MCF 10A (cell line): ENCODE results near the gene CTSE. TPM values are rescaled to one million over a fixed set of nuclear protein-coding genes. Genes with fewer than 3 reads are reported as not detected.
"Not testable (repeated sequence)": the region's sequence is repeated elsewhere in the genome, so short reads cannot be mapped to it uniquely, and the experiment has no call there.

Experiments used
- BruUV-seq: library from RNA; stranded (reverse); fragments of 400-500 nt; replicated peaks from 2 replicates; lab custom pipeline; 2021; lab: Mats Ljungman, UMichigan
- CTCF ChIA-PET: fragments of 300-600 bp; sonication (Branson Sonifier 250); formaldehyde crosslinking; extraction: SDS; loops from one replicate; lab custom pipeline; 2021; ENCODE audit warnings: antibody characterized with exemption, inconsistent platforms; lab: Yijun Ruan, JAX
- POLR2A ChIA-PET: fragments of 300-600, 350-650 bp; sonication (Branson Sonifier 250); formaldehyde crosslinking; extraction: SDS; loops from one replicate; lab custom pipeline; 2020; ENCODE audit warnings: antibody characterized with exemption, inconsistent platforms; lab: Yijun Ruan, JAX
- DNase-seq: peaks from one replicate; pipeline ENCODE4 v3.0.0-alpha.2; 2018; ENCODE audit not compliant: unreplicated experiment
- H3K27ac Mint-ChIP-seq: one replicate; pipeline ENCODE4 v1.8.0; 2022; ENCODE audit warnings: mild to moderate bottlenecking, low read depth, mixed read lengths; ENCODE audit not compliant: unreplicated experiment
- H3K27me3 Mint-ChIP-seq: one replicate; pipeline ENCODE4 v1.8.0; 2022; ENCODE audit warnings: mixed read lengths; ENCODE audit not compliant: insufficient read depth, unreplicated experiment
- H3K36me3 Mint-ChIP-seq: one replicate; pipeline ENCODE4 v1.8.0; 2022; ENCODE audit warnings: mild to moderate bottlenecking, moderate library complexity, mixed read lengths; ENCODE audit not compliant: insufficient read depth, unreplicated experiment
- H3K4me1 Mint-ChIP-seq: one replicate; pipeline ENCODE4 v1.8.0; 2022; ENCODE audit warnings: mixed read lengths; ENCODE audit not compliant: insufficient read depth, unreplicated experiment
- H3K4me3 Mint-ChIP-seq: one replicate; pipeline ENCODE4 v1.8.0; 2022; ENCODE audit warnings: mild to moderate bottlenecking, moderate library complexity, mixed read lengths; ENCODE audit not compliant: unreplicated experiment
- H3K9me3 Mint-ChIP-seq: one replicate; pipeline ENCODE4 v1.8.0; 2022; ENCODE audit warnings: mixed read lengths; ENCODE audit not compliant: unreplicated experiment
- intact Hi-C: fragments of 100-400 bp; cut with micrococcal nuclease; formaldehyde crosslinking; loops from 2 replicates; pipeline ENCODE4 v1.14.1; 2022
- total RNA-seq: library from RNA; stranded (reverse); gene quantifications from 2 replicates; pipeline ENCODE4 v1.2.3, GENCODE V29; 2022
- TF ChIP-seq, protein P1 (sequence below): fragments of 200-600 bp; IDR thresholded peaks from one replicate; pipeline ENCODE4 v1.8.0; 2022; ENCODE audit warnings: antibody characterized with exemption, mild to moderate bottlenecking; ENCODE audit not compliant: unreplicated experiment

The CTSE gene
- total RNA-seq, 1 experiment from 2014 or later, result 0.79 TPM

DNA sequence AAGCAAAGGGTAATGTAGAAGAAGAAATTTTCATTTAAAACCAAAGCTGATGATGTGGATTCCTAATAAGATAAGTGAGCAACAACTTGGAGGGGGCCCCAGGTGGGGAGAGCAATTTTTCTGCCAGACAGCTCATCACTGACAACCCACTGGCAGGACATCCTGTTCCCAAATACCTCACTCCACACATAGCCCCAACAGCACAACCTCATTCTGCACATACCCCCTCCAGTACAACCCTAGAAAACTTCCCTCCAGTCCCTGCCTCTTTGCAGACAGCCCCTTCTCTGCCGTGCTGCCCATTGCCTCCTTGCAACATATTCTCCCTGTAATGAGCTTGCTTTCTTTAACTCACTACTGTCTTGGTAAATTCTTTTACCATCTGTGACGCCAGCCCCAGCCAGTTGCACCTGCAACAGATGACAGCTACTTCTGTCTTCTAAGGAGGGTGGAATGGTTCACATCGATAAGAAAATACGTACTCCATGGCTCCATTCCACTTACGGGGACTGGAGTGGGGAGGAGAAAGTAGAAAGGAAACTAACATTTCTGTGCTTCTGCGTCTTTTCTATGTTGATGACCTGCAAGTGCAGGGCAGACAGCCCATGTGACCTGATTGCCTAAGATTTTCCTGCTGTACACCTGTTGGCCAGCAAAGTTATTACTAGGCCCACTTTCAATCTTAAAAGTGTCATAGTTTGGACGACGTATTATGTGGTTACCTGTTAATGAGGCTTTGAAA lies 44.0 kb upstream of the CTSE start:
- H3K27me3 Mint-ChIP-seq, result peaks cover 15% of the 10 kb centered on the region
- H3K4me3 Mint-ChIP-seq, result no peak overlapping the region
- no peaks in the 10 kb centered on the region for H3K9me3 Mint-ChIP-seq
- H3K36me3 Mint-ChIP-seq, result no peaks in the 10 kb centered on the region
- no peak overlapping the region for H3K27ac Mint-ChIP-seq
- intact Hi-C loops, result no loop called here
- POLR2A ChIA-PET, result interaction anchor here (0.6 to 1.1 kb wide), 4 partner anchors 11 to 606 kb away, joined by 3 read pairs; no protein-coding TSS in a partner anchor
- CTCF ChIA-PET, result interaction anchor here (1.1 to 1.5 kb wide), 3 partner anchors 9 to 38 kb away, joined by 3 read pairs; no protein-coding TSS in a partner anchor
- TF ChIP-seq, protein P1, sequence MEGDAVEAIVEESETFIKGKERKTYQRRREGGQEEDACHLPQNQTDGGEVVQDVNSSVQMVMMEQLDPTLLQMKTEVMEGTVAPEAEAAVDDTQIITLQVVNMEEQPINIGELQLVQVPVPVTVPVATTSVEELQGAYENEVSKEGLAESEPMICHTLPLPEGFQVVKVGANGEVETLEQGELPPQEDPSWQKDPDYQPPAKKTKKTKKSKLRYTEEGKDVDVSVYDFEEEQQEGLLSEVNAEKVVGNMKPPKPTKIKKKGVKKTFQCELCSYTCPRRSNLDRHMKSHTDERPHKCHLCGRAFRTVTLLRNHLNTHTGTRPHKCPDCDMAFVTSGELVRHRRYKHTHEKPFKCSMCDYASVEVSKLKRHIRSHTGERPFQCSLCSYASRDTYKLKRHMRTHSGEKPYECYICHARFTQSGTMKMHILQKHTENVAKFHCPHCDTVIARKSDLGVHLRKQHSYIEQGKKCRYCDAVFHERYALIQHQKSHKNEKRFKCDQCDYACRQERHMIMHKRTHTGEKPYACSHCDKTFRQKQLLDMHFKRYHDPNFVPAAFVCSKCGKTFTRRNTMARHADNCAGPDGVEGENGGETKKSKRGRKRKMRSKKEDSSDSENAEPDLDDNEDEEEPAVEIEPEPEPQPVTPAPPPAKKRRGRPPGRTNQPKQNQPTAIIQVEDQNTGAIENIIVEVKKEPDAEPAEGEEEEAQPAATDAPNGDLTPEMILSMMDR, result no peak
- H3K4me1 Mint-ChIP-seq, result peaks cover 9% of the 10 kb centered on the region
- no TSS peak for BruUV-seq
- DNase-seq, result no peak

DNA sequence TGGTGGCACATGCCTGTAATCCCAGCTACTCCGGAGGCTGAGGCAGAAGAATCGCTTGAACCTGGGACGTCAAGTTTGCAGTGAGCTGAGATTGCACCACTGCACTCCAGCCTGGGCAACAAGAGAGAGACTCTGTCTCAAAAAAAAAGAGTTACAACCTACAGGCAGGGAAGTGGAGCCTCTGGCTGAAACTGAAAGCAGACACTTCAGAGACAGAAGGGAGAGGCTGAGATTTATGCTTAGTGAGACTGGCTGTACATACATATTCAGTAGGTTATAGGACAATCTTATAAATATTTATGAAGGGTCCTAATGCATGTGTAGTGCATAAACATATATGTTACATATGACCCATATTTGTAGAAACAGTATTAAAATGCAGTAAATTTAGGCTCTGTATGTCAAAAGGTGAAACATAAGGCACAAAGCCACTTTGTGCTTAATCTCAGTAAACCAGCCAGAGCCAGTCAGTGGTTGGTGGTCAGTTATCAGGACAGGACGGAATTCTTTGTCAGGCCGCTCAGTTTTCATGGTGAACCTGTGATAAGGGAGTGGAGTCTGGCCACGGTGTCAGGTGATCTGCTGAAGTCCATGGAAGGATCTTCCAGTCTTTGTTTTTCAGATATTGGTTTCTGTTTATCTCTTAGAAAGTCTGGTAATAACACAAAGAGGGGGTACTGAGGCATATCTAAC lies 42.9 kb upstream of the CTSE start:
- Mint-ChIP-seq H3K36me3 (no peaks in the 10 kb centered on the region), H3K27ac (no peak overlapping the region), H3K4me3 (no peak overlapping the region), H3K4me1 (peaks cover 9% of the 10 kb centered on the region), H3K27me3 (peaks cover 18% of the 10 kb centered on the region), H3K9me3 (no peaks in the 10 kb centered on the region)
- CTCF ChIA-PET, result interaction anchor here (0.7 to 1.5 kb wide), 4 partner anchors 9 to 1320 kb away, joined by 3 read pairs; no protein-coding TSS in a partner anchor
- POLR2A ChIA-PET, result interaction anchor here (0.8 kb wide), 1 partner anchor 22 kb away, joined by 3 read pairs; no protein-coding TSS in a partner anchor
- intact Hi-C loops, result no loop called here
- BruUV-seq, result no TSS peak
- TF ChIP-seq, protein P1, result no peak
- no peak for DNase-seq

DNA sequence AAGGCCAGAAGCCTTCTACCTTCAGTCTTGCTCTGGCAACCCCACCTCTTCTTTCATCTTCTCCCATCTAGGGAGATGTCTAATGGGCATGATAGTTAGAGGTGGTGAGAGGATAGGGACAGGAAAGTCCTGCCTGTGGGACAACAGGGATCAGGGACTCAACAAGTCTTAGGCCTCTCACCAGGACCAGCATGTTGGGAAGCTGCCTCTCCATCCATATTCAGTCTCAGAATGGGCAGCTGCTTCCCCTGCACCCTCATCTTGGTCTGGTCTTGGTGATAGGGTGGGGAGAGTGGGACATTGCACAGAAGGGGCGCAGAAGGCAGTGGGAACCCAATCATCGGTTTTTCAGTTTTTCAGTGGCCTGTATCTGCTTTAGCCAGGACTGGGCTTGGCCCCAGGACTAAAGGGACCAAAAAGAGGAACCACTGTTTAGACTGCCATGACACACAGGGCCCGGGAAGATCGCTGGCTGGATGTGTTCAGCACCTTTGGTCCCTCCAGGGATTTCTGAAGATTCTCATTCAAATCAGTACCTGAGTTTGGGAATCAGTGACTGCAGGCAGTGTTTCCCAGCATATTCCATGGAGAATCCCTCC lies 42.0 kb upstream of the CTSE start:
- Mint-ChIP-seq H3K9me3 (no peaks in the 10 kb centered on the region), H3K4me1 (peaks cover 9% of the 10 kb centered on the region), H3K27ac (no peak overlapping the region), H3K36me3 (no peaks in the 10 kb centered on the region), H3K4me3 (no peak overlapping the region), H3K27me3 (peaks cover 18% of the 10 kb centered on the region)
- CTCF ChIA-PET, result interaction anchor here (0.7 kb wide), 3 partner anchors 10 to 1319 kb away, joined by 3 read pairs; no protein-coding TSS in a partner anchor
- POLR2A ChIA-PET, result no interaction called here
- no peak for DNase-seq
- TF ChIP-seq, protein P1, result no peak
- no TSS peak for BruUV-seq
- intact Hi-C loops, result no loop called here

DNA sequence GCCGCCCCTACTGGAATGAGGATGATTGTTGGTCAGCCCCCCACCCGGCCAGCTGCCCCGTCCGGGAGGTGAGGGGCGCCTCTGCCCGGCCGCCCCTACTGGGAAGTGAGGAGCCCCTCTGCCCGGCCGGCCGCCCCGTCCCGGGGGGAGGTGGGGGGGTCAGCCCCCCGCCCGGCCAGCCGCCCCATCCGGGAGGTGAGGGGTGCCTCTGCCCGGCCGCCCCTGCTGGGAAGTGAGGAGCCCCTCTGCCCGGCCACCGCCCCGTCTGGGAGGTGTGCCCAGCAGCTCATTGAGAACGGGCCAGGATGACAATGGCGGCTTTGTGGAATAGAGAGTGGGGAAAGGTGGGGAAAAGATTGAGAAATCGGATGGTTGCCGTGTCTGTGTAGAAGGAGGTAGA lies 40.8 kb upstream of the CTSE start:
- H3K9me3 Mint-ChIP-seq, H3K4me3 Mint-ChIP-seq, CTCF ChIA-PET, DNase-seq, BruUV-seq, H3K27ac Mint-ChIP-seq, H3K4me1 Mint-ChIP-seq, POLR2A ChIA-PET, intact Hi-C loops, H3K36me3 Mint-ChIP-seq: not testable (repeated sequence)
- peaks cover 18% of the 10 kb centered on the region for H3K27me3 Mint-ChIP-seq

DNA sequence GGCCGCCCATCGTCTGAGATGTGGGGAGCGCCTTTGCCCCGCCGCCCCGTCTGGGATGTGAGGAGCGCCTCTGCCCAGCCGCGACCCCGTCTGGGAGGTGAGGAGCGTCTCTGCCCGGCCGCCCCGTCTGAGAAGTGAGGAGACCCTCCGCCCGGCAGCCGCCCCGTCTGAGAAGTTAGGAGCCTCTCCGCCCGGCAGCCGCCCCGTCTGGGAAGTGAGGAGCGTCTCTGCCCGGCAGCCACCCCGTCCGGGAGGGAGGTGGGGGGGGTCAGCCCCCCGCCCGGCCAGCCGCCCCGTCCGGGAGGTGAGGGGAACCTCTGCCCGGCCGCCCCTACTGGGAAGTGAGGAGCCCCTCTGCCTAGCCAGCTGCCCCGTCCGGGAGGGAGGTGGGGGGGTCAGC lies 40.3 kb upstream of the CTSE start:
- H3K4me3 Mint-ChIP-seq, H3K9me3 Mint-ChIP-seq: not testable (repeated sequence)

More for the DNA sequence above, 40.3 kb upstream of the CTSE start:
- H3K27ac Mint-ChIP-seq, H3K4me1 Mint-ChIP-seq, DNase-seq, H3K36me3 Mint-ChIP-seq, intact Hi-C loops, BruUV-seq, CTCF ChIA-PET, POLR2A ChIA-PET: not testable (repeated sequence)
- peaks cover 18% of the 10 kb centered on the region for H3K27me3 Mint-ChIP-seq
